WTC11 (cell line): ENCODE measurements around the gene ADAM19. TPM values are rescaled to one million over a fixed set of nuclear protein-coding genes. Genes with fewer than 3 reads are reported as not detected.

Experiments used
- ATAC-seq: fragments of 200-7000 bp; cut with Tn5 transposase; 2 replicates; pipeline ENCODE4 v1.10.0; 2021; ENCODE audit warnings: mild to moderate bottlenecking, moderate library complexity
- CTCF ChIA-PET: fragments of 300-600 bp; sonication (Branson Sonifier 250); formaldehyde crosslinking; loops from one replicate; lab custom pipeline; 2021; ENCODE audit warnings: antibody characterized with exemption; lab: Charles Lee
- POLR2A ChIA-PET: fragments of 350-600 bp; sonication (Branson Sonifier 250); formaldehyde crosslinking; loops from one replicate; lab custom pipeline; 2021; ENCODE audit warnings: antibody characterized with exemption; lab: Charles Lee
- DNase-seq: peaks from one replicate; pipeline ENCODE4 v3.0.0; 2021; ENCODE audit warnings: low spot score
- H3K27ac Mint-ChIP-seq: 2 replicates; pipeline ENCODE4 v1.8.0; 2021; ENCODE audit warnings: mixed read lengths
- H3K27me3 Mint-ChIP-seq: 2 replicates; pipeline ENCODE4 v1.8.0; 2021; ENCODE audit warnings: low read depth, mild to moderate bottlenecking, moderate library complexity, mixed read lengths
- H3K36me3 Mint-ChIP-seq: 2 replicates; pipeline ENCODE4 v1.8.0; 2021; ENCODE audit warnings: mixed read lengths
- H3K4me1 Mint-ChIP-seq: 2 replicates; pipeline ENCODE4 v1.8.0; 2022; ENCODE audit warnings: mixed read lengths
- H3K4me3 Mint-ChIP-seq: 2 replicates; pipeline ENCODE4 v1.8.0; 2021; ENCODE audit warnings: mild to moderate bottlenecking, moderate library complexity, mixed read lengths
- H3K9me3 Mint-ChIP-seq: 2 replicates; pipeline ENCODE4 v1.8.0; 2021; ENCODE audit warnings: mixed read lengths
- AFF4 ChIP-seq: sonication (generic); formaldehyde crosslinking; IDR thresholded peaks from 2 replicates; pipeline ENCODE4 v1.8.1; 2023; ENCODE audit warnings: mild to moderate bottlenecking, missing genetic modification reagents, borderline replicate concordance
- E2F5 ChIP-seq: sonication (generic); formaldehyde crosslinking; IDR thresholded peaks from 2 replicates; pipeline ENCODE4 v1.8.1; 2022; ENCODE audit warnings: mild to moderate bottlenecking, moderate library complexity, missing genetic modification reagents
- FOXP1 ChIP-seq: sonication (generic); formaldehyde crosslinking; IDR thresholded peaks from 2 replicates; pipeline ENCODE4 v1.8.0; 2022; ENCODE audit warnings: missing genetic modification reagents, mild to moderate bottlenecking, moderate library complexity, borderline replicate concordance
- GABPB1 ChIP-seq: sonication (generic); formaldehyde crosslinking; IDR thresholded peaks from 2 replicates; pipeline ENCODE4 v1.8.1; 2023; ENCODE audit warnings: mild to moderate bottlenecking, missing genetic modification reagents
- GTF2I ChIP-seq: fragments of 250-450 bp; sonication (Bioruptor Pico); conservative IDR thresholded peaks from 2 replicates; pipeline ENCODE4 v1.4.0; 2021; ENCODE audit warnings: mild to moderate bottlenecking
- HMGA2 ChIP-seq: fragments of 250-450 bp; sonication (Bioruptor Pico); IDR thresholded peaks from 2 replicates; pipeline ENCODE4 v1.4.0; 2021; ENCODE audit warnings: mild to moderate bottlenecking, moderate library complexity
- IRF2 ChIP-seq: sonication (generic); formaldehyde crosslinking; IDR thresholded peaks from 2 replicates; pipeline ENCODE4 v1.8.0; 2022; ENCODE audit warnings: low read depth, missing genetic modification reagents, borderline replicate concordance
- JUN ChIP-seq: sonication (generic); formaldehyde crosslinking; IDR thresholded peaks from 2 replicates; pipeline ENCODE4 v1.8.0; 2023; ENCODE audit warnings: mild to moderate bottlenecking, missing genetic modification reagents
- NFATC4 ChIP-seq: fragments of 250-450 bp; sonication (Bioruptor Pico); IDR thresholded peaks from 2 replicates; pipeline ENCODE4 v1.9.0; 2021; ENCODE audit warnings: mild to moderate bottlenecking
- NR1H2 ChIP-seq: sonication (generic); formaldehyde crosslinking; IDR thresholded peaks from 2 replicates; pipeline ENCODE4 v1.9.0; 2021; ENCODE audit warnings: mild to moderate bottlenecking, moderate library complexity, missing genetic modification reagents
- PRRX2 ChIP-seq: fragments of 250-450 bp; sonication (Bioruptor Pico); IDR thresholded peaks from 2 replicates; pipeline ENCODE4 v1.8.0; 2021; ENCODE audit warnings: mild to moderate bottlenecking
- RORB ChIP-seq: fragments of 250-450 bp; sonication (Bioruptor Pico); IDR thresholded peaks from 2 replicates; pipeline ENCODE4 v1.9.0; 2021; ENCODE audit warnings: mild to moderate bottlenecking
- SMAD3 ChIP-seq: sonication (generic); formaldehyde crosslinking; IDR thresholded peaks from 2 replicates; pipeline ENCODE4 v1.8.0; 2022; ENCODE audit warnings: missing genetic modification reagents, mild to moderate bottlenecking, borderline replicate concordance
- TCF7 ChIP-seq: sonication (generic); formaldehyde crosslinking; IDR thresholded peaks from 2 replicates; pipeline ENCODE4 v1.8.0; 2022; ENCODE audit warnings: mild to moderate bottlenecking, low read depth, missing genetic modification reagents, moderate library complexity
- USF2 ChIP-seq: sonication (generic); formaldehyde crosslinking; IDR thresholded peaks from 2 replicates; pipeline ENCODE4 v1.8.1; 2023; ENCODE audit warnings: mild to moderate bottlenecking, missing genetic modification reagents, moderate library complexity
- ZNF219 ChIP-seq: sonication (generic); formaldehyde crosslinking; IDR thresholded peaks from 2 replicates; pipeline ENCODE4 v1.8.0; 2023; ENCODE audit warnings: missing genetic modification reagents, mild to moderate bottlenecking, borderline replicate concordance
- ZNF263 ChIP-seq: sonication (generic); formaldehyde crosslinking; IDR thresholded peaks from 2 replicates; pipeline ENCODE4 v1.8.1; 2022; ENCODE audit warnings: low read depth, mild to moderate bottlenecking, moderate library complexity, missing genetic modification reagents
- ZNF281 ChIP-seq: sonication (generic); formaldehyde crosslinking; IDR thresholded peaks from 2 replicates; pipeline ENCODE4 v1.8.0; 2023; ENCODE audit warnings: mild to moderate bottlenecking, missing genetic modification reagents
- ZNF396 ChIP-seq: fragments of 250-450 bp; sonication (Bioruptor Pico); IDR thresholded peaks from 2 replicates; pipeline ENCODE4 v1.8.0; 2021; ENCODE audit warnings: mild to moderate bottlenecking, moderate library complexity, borderline replicate concordance
- total RNA-seq: library from RNA; stranded (reverse); gene quantifications from 3 replicates; pipeline ENCODE4 v1.2.3, GENCODE V29; 2021
- TF ChIP-seq, protein P1 (sequence below): sonication (generic); formaldehyde crosslinking; IDR thresholded peaks from 2 replicates; pipeline ENCODE4 v1.8.0; 2022; ENCODE audit warnings: mild to moderate bottlenecking, missing genetic modification reagents

The ADAM19 gene
- total RNA-seq, 1 experiment from 2014 or later: 28.6 TPM

- no peak for TF ChIP-seq NFATC4 (CRISPR knock-in tag)
These were observed 6.9 kb downstream of the ADAM19 start (continued) for GRCh38 chr5:157568720-157569119.

GRCh38 chr5:157568222-157568621 is 7.4 kb downstream of the ADAM19 start:
- Mint-ChIP-seq H3K27ac (no peak overlapping the region), H3K36me3 (peaks cover 9% of the 10 kb centered on the region)
- POLR2A ChIA-PET: no interaction called here

More at GRCh38 chr5:157568222-157568621, 7.4 kb downstream of the ADAM19 start:
- no peaks in the 10 kb centered on the region for H3K27me3 Mint-ChIP-seq
- ATAC-seq: no peak
- no peak overlapping the region for H3K4me3 Mint-ChIP-seq
- H3K4me1 Mint-ChIP-seq: peaks cover 29% of the 10 kb centered on the region
- no peaks in the 10 kb centered on the region; the same call in 1 of the 2 replicates for H3K9me3 Mint-ChIP-seq
- no peak for DNase-seq
- TF ChIP-seq IRF2 (CRISPR knock-in tag) (no peak), RORB (no peak), FOXP1 (CRISPR knock-in tag) (no peak), AFF4 (no peak), E2F5 (CRISPR knock-in tag) (no peak), SMAD3 (no peak), TCF7 (CRISPR knock-in tag) (no peak), USF2 (CRISPR knock-in tag) (no peak), JUN (CRISPR knock-in tag) (no peak), HMGA2 (no peak), ZNF396 (CRISPR knock-in tag) (no peak), GABPB1 (CRISPR knock-in tag) (no peak), NR1H2 (CRISPR knock-in tag) (no peak), GTF2I (CRISPR knock-in tag) (no peak), ZNF281 (no peak), ZNF263 (CRISPR knock-in tag) (no peak), PRRX2 (no peak), ZNF219 (CRISPR knock-in tag) (no peak)
- TF ChIP-seq, protein P1, sequence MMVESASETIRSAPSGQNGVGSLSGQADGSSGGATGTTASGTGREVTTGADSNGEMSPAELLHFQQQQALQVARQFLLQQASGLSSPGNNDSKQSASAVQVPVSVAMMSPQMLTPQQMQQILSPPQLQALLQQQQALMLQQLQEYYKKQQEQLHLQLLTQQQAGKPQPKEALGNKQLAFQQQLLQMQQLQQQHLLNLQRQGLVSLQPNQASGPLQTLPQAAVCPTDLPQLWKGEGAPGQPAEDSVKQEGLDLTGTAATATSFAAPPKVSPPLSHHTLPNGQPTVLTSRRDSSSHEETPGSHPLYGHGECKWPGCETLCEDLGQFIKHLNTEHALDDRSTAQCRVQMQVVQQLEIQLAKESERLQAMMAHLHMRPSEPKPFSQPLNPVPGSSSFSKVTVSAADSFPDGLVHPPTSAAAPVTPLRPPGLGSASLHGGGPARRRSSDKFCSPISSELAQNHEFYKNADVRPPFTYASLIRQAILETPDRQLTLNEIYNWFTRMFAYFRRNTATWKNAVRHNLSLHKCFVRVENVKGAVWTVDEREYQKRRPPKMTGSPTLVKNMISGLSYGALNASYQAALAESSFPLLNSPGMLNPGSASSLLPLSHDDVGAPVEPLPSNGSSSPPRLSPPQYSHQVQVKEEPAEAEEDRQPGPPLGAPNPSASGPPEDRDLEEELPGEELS (CRISPR knock-in tag): no peak
- CTCF ChIA-PET: interaction anchor here (2.4 kb wide), 1 partner anchor 213 kb away, joined by 4 read pairs; no protein-coding TSS in a partner anchor
